GM18861 (cell line): ENCODE measurements around the gene PDZD2.

Source experiments
- ATAC-seq: cut with Tn5 transposase; IDR thresholded peaks from one replicate; pipeline ENCODE4 v1.9.1; 2021; ENCODE audit not compliant: unreplicated experiment

The PDZD2 gene

GRCh38 chr5:31913808-31914207 lies 274.9 kb downstream of the PDZD2 start:
- no peak for ATAC-seq

DNA sequence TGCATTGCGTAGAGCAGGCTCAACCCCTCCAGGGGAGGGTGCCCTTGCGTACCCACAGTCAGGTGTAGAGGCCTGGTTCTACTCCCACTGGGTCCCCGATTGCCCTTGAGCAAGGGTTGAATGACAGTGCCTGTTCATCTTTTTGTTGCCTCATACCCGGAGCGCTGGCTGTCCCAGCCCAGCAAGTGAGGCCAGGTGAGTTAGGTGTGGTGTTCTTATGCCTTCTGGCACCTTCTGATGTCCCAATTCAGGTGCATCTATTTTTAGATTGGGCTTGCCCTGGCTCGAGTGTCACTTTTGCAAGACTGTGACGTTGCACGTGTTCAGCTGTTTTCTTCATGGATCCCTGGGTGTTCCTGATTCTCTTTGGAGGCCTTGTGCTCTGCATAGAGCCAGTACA lies 277.4 kb downstream of the PDZD2 start:
- no peak for ATAC-seq

- ATAC-seq, result no peak
These were observed 279.8 kb downstream of the PDZD2 start for GRCh38 chr5:31918739-31919138.

DNA sequence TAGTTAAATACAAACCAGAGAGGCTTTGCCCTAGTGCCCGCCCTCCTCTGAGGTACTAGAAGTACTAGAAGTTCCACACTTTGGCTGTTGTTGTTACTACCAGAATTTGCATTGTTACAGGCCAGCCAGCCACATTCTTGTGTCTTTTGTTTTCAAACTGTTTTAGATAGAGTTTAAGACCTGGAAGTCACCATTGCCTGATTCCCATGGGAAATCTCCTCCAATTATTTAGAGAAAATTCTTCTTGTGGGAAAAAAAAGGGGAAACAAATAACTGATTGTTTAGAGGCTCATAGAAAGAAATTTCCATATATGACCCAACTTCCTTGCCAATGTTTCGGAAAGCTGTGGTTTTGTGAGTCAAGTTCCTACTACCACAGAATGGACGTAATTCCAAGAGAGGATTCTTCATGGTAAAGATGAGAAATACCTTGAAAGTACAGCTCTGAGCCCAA lies 282.9 kb downstream of the PDZD2 start:
- ATAC-seq, result no peak

- ATAC-seq, result no peak
These were observed 285.1 kb downstream of the PDZD2 start for GRCh38 chr5:31924005-31924404.

- no peak for ATAC-seq
These were observed 292.9 kb downstream of the PDZD2 start for GRCh38 chr5:31931874-31932273.

- no peak for ATAC-seq
These were observed 295.2 kb downstream of the PDZD2 start for GRCh38 chr5:31934156-31934555.

DNA sequence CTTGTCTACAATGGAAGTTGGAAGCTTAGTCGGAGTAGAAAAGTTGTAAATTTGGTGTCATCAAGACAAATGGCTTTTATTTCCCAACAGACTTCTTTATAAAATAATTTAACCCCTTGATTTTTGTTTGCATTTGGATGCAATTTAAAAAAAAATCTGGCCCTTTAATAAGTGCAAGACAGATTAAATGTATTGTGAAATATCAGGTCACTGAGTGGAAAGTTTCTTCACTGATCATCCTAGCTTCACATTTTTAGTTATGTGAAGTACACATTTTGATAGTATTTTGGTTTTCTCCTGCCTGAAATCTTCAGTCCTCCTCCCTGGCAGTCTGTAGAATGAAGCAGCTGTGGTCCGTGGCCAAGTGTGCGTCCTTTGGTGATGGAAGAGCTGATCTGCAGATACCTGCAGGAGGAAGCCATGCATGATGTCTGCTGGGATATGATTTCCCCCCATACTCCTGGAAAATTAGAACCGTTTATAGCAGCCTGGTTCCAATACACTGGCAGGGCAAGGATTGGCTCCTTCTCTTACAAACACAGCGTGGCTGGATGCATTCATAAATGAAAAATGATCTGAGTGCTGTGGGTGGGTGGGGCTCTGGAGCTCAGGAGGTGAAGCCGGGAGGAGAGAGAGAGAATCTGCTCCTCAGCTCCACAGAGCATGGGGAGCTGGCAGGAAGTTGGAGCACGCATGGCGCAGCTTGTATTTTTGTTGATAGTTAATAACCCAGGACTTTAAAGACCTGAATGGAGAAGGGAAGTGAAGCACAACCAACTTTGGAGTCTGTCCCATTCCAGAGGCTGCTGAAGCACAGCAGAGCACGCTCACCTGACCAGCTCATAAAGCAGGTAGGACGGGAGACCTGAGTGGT lies 296.8 kb downstream of the PDZD2 start:
- ATAC-seq, result no peak

GRCh38 chr5:31936683-31937082 lies 297.8 kb downstream of the PDZD2 start:
- no peak for ATAC-seq

DNA sequence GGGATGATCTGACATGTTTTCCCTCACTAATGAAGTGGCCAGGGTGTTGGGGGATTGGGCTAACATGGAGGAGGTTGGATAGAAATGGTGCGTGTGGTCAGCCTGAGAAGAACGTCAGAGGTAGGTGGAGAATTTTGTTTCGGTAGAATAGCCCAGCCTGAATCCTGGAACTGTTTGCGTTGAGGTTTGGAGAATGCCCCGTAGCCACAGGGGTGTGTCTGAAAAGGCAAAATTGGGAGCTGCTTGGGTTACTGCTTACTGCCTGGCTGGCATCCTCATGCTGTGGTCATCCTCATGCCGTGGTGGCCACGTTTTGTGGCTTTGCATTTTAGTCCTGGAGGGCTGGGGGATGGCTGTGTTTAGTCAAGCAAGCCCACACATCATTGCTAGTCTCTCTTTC lies 298.3 kb downstream of the PDZD2 start:
- ATAC-seq, result no peak

- ATAC-seq, result no peak
These were observed 298.8 kb downstream of the PDZD2 start for GRCh38 chr5:31937703-31938102.

GRCh38 chr5:31939151-31939550 lies 300.2 kb downstream of the PDZD2 start:
- no peak for ATAC-seq

DNA sequence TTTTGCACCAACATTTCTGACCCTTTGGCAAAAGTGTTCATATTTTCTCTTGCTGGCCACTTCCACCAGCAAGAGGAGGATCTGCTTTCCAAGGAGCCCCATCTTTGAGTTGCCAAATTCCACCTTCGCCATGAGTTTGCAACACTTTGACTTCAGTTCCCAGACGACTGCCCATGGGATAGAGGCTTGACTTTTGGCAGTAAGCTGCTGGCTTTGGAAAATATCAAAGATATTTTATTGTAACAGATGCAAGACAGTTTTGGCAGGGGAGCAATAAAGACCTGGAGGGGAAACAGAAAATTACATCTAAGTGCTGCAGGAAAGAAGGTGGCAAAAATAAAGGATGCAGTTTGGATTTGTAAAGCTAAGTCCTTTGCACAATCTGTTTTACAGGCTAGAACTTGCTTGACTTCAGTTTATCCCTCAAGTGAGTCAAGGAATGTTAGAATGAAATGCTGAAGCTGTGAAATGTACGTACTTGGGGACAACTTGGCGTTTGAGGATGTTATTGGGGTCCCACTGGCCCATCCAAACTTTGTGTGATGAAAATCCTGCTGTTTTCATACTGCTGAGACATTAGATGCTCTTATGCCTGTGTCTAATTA lies 302.3 kb downstream of the PDZD2 start:
- no peak for ATAC-seq

- ATAC-seq, result no peak
These were observed 303.6 kb downstream of the PDZD2 start for GRCh38 chr5:31942546-31942945.

DNA sequence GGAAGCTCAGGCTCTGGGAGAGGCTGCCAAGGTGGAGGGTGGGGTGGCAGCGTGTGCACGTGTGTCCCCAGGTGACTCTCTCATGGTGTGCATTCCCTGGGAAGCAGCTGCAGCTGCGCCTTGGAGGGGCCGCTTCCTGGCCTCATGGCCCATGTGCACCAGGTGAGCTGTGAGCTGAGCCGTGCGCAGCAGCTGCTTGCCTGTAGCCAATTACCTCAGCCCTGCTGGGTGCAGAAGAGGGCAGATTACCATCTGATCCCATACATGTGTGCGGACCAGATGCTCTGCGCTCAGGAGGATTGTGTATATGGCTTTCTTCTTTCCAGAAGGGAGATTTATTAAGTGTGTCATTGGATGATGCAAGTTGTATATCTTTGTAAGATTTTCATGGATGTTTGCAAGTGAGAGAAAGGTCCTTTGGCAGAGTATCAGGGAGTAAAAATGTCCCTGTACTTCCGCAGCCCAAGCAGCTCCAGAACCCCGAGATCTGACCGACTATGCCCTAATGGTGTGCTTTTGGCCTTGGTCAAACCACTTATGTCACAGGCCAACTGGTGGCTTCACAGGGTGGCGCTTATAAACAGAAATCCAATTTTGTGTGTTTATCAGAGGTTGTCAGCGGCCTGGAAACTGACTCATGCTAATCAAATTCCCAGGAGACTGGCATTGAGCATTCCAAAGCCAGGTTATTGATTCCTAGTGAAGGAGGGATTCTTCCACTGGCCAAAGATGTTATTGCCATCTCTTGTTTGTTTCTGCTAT lies 305.9 kb downstream of the PDZD2 start:
- ATAC-seq, result no peak

GRCh38 chr5:31948006-31948405 lies 309.1 kb downstream of the PDZD2 start:
- ATAC-seq, result no peak

DNA sequence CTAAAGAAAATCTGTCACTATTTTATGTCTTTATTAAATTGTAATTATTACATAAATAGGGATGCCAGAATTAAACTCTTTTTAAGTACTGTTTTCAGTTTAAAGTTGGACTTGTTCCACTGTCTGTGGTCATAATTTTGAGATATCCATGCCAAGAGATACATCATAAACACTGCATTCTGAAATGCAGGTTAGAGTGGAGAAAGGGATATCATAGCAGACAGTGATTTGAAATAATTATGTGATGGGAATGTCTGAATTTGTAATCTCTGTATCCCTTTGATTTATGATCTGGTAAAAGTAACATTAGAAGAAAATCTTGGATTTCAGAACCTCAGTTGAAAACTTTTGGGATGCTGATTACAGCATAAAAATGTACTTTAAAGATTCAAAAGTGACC lies 313.1 kb downstream of the PDZD2 start:
- no peak for ATAC-seq

DNA sequence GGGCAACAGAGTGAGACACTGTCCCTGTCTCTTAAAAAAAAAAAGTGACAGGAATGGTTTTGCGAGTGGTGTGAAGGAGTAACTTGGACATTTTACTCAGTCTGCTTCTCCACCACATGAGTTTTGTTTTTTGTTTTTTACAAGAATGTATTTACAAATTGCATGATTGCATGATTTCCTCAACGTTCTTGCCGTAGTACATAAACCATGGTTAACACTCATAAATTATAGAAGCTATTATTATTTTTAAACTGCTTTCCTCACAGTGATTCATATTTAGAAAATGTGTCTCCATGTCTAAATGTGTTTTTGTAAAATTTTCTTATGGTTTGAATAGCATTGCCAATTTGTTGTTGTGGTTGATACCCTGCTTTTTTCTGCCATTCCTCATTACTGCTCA lies 315.2 kb downstream of the PDZD2 start:
- no peak for ATAC-seq

DNA sequence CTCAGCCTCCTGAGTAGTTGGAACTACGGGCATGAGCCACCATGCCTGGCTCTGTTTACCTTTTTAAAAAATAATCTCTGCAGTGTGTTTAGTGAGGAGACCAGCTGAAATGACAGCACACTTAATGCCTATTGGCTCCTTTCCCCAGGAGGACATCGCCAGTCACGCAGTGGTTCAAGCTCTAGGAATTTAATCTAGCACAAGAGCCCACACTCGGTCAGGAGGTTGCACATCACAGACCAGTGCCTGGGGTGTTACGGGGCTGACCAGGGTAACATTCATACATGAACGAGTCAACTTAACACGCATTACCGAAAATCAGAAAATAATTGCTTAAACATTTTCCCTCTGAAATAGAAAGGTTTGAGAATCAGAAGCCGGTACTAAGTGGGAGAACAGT lies 318.2 kb downstream of the PDZD2 start:
- ATAC-seq, result no peak

DNA sequence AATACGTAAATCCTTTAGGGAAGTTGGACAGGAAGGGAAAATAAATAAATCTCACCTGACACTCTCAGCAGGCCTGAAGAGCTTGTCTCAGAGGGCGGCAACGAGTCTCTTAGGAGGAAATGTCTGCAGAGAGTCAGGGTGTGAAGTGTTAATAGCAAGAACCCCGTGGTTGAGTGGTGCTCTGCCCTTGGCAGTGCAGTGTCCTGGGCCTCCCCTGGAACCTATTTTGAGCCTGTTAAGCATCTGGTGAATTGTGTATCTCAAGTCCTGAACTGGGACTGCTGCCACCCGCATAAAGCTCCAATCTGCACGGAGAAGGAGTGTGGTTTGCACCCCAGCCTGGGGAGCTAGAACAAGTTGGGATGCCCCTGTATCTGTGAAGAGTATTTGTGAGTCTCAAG lies 323.4 kb downstream of the PDZD2 start:
- ATAC-seq, result no peak

GRCh38 chr5:31962871-31963307 lies 324.0 kb downstream of the PDZD2 start:
- ATAC-seq, result no peak
